NCI-H226 (cell line): Measurements from ENCODE around the gene STXBP6.

Source experiments
- DNase-seq: peaks from one replicate; pipeline ENCODE4 v3.0.0-alpha.2; 2015

Gene STXBP6

DNA sequence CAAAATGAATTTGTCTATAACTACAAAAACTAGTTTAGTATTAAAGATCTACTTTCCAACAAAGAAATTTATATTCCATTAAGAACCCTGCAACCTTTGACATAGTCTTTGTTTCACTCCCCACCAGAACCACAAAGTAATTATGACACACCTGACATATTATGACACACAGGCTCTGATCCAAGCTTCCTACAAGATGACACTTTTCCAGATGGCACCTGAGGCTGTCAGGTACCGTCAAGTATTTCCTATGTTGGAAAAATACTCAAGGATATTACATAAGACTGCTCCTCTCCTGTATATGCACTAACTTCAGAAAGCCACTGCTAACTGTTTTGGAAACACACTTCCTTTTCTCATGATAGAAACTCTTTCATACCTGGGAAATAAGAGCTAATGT, 38.9 kb downstream of the STXBP6 start:
- DNase-seq: no peak

DNA sequence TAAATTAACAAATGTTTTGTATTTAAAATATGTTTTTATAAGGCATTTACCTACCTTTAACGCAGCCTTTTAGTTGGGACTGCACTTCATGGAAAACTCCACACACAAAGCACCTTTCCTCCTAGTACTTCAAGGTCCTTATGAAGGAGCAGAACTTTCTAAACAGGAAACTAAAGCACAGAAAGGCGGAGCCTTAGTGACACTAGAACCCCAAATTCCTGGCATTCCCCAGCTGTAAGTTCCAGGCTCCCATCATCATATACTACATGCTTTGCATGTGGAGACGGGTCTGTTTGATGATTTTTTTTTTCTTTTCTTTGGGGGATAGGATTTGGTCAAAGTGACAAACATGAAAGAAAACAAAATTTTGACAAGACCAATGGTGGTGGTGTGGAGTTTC, 39.5 kb downstream of the STXBP6 start:
- DNase-seq: peak; percentile 67

DNA sequence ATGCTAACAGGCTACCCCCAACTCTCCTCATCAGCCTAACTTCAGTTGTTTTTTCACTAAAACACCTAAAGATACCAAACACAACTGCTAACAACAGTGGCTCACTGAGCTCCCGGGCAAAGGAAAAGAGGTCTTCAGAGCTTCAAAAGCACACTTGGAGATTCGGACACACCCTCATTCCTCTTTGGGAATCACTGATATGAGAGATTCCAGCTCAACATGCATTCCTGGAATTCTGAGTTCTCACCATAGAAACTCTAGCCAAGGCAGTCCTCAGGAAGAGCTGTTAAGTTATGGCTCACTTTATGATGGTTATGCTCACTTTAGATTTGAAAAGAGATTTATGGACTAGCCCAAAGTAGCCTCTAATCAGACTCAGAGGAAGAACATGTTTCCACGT, 40.1 kb downstream of the STXBP6 start:
- DNase-seq: peak; percentile 95

- DNase-seq: peak; percentile 43
Observed at GRCh38 chr14:25007832-25008231, 42.1 kb downstream of the STXBP6 start.

DNA sequence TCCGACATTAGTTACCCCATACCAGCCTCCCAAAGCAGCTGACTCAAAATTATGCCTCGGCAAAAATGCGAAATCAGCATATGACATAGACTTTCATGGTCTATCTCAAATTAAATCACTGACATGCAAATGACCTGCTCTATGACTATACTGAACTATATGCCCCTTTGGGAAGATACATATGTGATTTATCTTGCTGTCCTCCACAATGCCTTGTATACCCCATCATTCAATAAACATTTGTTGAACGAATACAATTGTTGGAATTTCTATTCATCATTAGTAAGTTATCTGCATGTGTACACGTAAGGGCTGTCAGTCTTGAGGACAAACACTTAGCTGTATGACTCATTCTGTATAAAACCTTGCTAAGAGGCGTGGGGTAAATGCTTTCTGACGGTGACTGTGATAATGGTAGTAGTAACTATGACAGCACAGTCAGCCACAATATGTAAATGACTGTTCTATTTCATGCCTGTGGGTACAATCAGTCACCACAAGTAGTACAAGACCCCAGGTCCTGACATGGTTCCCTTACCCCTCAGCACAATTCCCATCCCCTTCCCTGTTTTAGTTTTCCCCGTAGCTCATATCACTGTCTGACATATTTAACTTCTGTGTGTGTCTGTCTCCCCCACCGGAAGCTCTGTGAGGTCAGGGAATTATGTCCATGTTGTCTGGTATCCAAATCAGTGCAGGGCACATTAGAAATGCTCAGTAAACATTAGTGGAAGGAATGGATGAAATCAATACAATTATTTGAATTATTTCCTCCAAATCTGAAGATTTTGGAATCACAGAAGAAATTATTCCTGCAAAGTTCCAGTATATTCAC, 42.8 kb downstream of the STXBP6 start:
- DNase-seq: peak; percentile 96

DNA sequence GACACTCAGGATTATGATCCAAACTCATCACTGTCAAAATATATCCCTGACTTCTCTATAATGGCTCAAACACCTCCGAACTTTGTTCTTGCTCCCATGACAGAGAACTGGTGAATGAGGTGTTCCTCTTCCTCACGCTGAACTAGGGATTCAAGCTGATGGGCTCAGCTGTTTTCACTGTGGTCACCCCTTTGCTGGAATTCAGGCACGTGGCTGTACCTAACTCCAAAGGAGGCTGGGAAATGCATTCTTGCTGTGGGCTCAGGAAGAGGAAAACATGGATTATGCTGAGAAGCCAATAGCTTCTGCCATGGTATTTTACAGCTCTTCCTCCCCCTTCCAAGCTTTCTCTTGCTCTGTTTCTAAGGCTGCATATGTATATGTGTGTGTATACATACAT, 43.9 kb downstream of the STXBP6 start:
- no peak for DNase-seq

DNA sequence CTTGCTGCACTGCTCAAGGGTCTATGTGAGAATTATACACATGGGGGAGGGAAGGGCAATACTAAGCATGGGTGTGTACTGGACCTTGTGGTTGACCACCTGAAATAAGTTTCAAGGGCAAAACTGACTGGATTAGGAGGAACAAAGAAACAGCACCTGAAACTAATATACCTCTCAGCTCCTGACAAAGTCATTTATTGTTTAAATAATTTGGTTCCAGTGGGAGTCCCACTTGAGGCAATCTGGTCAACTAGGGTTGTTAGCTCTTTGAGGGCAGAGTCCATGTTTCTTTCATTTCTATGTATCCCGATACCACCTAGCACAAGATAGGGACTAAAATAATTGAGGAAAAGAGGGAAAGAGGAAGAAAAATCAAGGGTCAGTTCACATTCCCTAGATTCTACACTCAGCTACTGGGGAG, 45.5 kb downstream of the STXBP6 start:
- no peak for DNase-seq

DNA sequence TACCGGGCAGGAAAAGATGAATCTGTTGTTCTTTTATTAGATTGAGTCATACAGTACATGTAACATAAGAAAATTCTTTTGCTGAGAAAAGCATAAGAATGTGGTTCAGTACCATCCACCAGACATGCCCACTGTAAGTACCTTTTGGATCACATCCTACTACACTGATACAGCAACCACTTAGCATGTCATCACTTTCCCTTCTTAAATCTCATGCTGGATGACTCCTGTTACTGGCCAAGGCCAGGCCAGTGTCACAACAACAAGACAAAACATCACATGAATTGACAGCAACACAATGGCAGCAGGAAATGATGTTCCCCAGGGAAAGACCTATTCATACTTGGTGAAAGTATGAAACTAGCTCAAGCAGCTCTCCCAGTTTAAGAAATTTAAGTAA, 46.4 kb downstream of the STXBP6 start:
- DNase-seq: peak; percentile 77

GRCh38 chr14:25001601-25002000, 48.3 kb downstream of the STXBP6 start:
- no peak for DNase-seq

- DNase-seq: peak; percentile 82
Observed at GRCh38 chr14:25001156-25001555, 48.8 kb downstream of the STXBP6 start.

DNA sequence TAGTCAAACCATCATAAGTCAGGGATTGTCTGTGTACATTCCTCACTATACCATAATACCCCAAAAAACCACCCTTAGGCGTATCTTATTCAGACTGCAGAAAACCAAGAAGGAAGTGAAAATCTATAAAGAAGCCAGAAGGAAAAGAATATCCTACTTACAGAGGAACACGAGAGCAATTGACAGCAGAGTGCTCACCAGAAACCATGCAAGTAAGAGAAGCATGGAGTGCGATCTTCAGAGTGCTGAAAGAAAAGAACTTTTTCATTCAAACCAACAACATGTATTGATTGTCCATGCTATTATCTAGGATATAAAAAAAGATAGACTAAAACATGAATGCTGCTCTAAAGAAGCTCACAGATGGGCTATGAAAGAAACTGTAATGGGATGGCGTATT, 50.8 kb downstream of the STXBP6 start:
- DNase-seq: no peak

- no peak for DNase-seq
Observed at GRCh38 chr14:24996930-24997725, 52.8 kb downstream of the STXBP6 start.

GRCh38 chr14:24995016-24995415, 54.9 kb downstream of the STXBP6 start:
- DNase-seq: no peak

- no peak for DNase-seq
Observed at GRCh38 chr14:24993631-24994030, 56.3 kb downstream of the STXBP6 start.

DNA sequence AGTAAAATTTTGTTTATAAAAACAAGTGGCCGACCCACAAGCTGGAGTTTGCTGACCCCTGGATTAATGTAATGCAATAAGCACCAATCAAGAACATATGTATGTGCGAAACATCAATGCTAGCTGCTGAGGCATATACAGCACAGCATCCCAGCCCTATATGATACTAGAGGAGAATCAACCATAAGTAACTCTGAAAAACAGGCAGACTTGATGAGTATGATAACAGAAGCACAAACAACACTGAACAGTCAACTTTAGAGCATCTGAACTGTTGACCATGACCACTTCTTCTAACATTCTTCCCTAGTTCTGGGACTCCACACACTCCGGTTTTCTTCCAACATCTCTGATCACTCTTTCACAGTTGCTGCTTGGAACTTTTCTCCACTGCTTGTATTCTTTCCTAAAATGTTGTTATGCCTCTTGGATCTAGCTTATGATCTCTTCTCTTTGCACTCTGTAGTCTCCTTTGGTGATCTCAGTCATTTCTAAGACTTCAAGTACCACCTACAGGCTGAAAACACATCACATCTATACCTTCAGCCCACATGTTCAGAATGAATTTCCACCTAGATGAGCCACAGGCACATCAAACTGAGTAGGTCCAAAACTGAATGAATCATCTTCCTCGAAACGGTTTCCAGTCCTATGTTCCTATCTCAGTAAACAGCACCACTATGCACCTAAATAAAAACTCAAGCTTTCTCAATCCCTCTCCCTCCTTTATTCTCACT, 57.2 kb downstream of the STXBP6 start:
- DNase-seq: no peak

DNA sequence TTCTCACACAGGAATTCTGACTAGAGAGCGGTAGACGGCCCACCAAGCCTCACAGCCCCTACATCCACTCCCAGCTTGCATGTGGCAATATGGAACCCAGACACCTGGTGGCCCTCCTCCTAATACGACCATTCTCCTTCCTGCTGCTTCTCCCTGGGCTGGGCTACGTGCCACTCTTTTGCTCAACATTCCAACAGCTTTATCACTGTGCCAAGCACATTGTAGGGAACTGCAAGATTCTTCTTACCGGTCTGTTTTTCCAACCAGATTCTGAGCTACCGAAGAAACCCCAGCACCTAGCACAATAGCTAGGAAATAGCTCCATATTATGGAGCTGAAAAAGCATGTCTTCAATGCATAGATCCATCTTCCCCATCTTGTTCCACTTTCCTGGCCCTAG, 58.1 kb downstream of the STXBP6 start:
- no peak for DNase-seq

- DNase-seq: no peak
Observed at GRCh38 chr14:24991288-24991687, 58.7 kb downstream of the STXBP6 start.

- DNase-seq: no peak
Observed at GRCh38 chr14:24990773-24991172, 59.2 kb downstream of the STXBP6 start.

GRCh38 chr14:24990050-24990449, 59.9 kb downstream of the STXBP6 start:
- no peak for DNase-seq

DNA sequence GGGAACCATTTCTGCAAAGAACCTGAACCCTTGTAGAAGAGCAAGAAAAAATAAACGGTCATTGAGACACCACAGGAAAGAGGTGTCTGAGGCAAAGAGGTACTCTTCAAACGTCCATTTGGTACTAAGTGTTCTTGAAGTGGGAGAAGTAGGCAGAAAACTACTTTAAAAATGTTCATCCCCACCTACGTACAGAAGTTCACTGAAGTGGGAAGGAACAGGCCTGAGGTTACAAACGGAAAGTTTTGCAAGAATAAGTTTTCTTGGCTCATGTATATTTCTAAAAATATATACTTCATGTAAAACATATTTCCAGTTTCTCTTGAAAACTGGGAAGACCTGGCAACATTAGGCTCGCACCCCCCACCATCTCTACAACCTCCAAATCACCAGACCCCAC, 61.2 kb downstream of the STXBP6 start:
- DNase-seq: no peak

GRCh38 chr14:24986206-24986893, 63.6 kb downstream of the STXBP6 start:
- no peak for DNase-seq

DNA sequence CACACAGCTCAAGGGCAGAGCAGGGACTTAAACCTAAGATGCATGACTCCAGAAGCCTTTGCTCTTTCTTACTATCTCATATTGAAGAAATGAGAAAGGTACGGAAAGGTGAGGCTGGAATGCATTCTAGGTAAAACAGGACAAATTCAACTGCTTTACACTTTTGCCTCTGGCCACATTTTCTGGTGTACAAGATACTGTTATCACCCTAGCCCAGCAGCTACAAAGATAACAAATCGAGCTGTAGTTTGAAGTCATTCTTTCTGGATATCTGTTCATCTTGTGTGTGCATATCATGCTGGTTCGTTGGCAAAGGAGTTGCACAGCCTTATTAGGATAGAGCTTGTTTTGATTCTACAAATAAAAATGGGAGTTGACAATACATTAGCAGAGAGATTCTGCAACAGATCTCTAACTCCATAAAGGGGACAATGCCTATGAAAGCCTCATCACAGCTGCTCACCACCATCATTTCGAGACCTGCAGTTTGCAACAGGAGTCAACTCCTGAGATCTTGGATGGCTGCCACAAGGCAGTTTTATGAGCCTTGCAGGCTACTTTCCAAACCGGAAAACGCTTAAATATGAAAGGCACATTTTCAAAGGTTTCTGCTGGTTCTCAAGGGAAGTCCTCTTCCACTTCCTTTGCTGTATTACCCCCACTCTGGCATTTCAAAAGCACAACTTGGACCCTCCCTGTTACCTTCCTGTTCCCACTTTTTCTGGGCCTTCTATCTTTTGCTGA, 64.9 kb downstream of the STXBP6 start:
- peak; percentile 60 for DNase-seq
